Suprapubic skin (tissue), 4 donors: ENCODE measurements around the gene OR2AE1. TPM values are rescaled to one million over a fixed set of nuclear protein-coding genes. Genes with fewer than 3 reads are reported as not detected.
"Not testable (repeated sequence)": the region's sequence is repeated elsewhere in the genome, so short reads cannot be mapped to it uniquely, and the experiment has no call there.

Experiments
- DNase-seq, 2 donors: peaks; one replicate each; pipeline ENCODE4 v3.0.0-alpha.2; 2019; ENCODE audit warnings: low spot score in 2 of 2
- H3K27ac ChIP-seq: fragments of 200-600 bp; sonication (generic); one replicate; pipeline ENCODE4 v1.5.1; 2019
- H3K27me3 ChIP-seq: fragments of 200-600 bp; sonication (generic); one replicate; pipeline ENCODE4 v1.5.1; 2019
- H3K36me3 ChIP-seq: fragments of 200-600 bp; sonication (generic); one replicate; pipeline ENCODE4 v1.5.1; 2019
- H3K4me1 ChIP-seq: fragments of 200-600 bp; sonication (generic); one replicate; pipeline ENCODE4 v1.5.1; 2019
- H3K4me3 ChIP-seq: fragments of 200-600 bp; sonication (generic); one replicate; pipeline ENCODE4 v1.5.1; 2019; ENCODE audit warnings: mild to moderate bottlenecking
- H3K9me3 ChIP-seq: fragments of 200-600 bp; sonication (generic); one replicate; pipeline ENCODE4 v1.5.1; 2019
- CTCF ChIP-seq, 2 donors: fragments of 200-600 bp in 1 of 2; fragments of 450-650 bp in 1 of 2; sonication (generic) in 1 of 2; IDR thresholded peaks; one replicate each; pipeline ENCODE4 v1.5.1; 2016 to 2019; ENCODE audit warnings: antibody characterized with exemption in 2 of 2, mild to moderate bottlenecking in 1 of 2, moderate library complexity in 1 of 2
- EP300 ChIP-seq: sonication (generic); formaldehyde crosslinking; IDR thresholded peaks from one replicate; pipeline ENCODE4 v1.6.1; 2017; ENCODE audit warnings: antibody characterized with exemption
- POLR2A ChIP-seq, 2 donors: fragments of 450-650 bp; IDR thresholded peaks; one replicate each; pipeline ENCODE4 v1.6.1; 2017; ENCODE audit warnings: antibody characterized with exemption in 2 of 2, mild to moderate bottlenecking in 2 of 2, moderate library complexity in 2 of 2
- POLR2AphosphoS5 ChIP-seq, 3 donors: sonication (generic); formaldehyde crosslinking; IDR thresholded peaks; one replicate each; pipeline ENCODE4 v1.6.1; 2017; ENCODE audit warnings: antibody characterized with exemption in 3 of 3
- WGBS: methylation state at CpG from one replicate; pipeline ENCODE4 v1.1.5; 2018; 5-methylcytosine and 5-hydroxymethylcytosine counted together
- total RNA-seq, 4 donors: library from RNA; depleted of rRNA; stranded (reverse); fragments of >200 nt; gene quantifications; one replicate each; pipeline ENCODE4 v1.1.0, GENCODE V29; 2016

OR2AE1 gene
- total RNA-seq, 4 donors from 2014 or later: 1.5 TPM; not detected in 3

- WGBS: 78% methylated on average over 2 of the region's 2 CpGs
- H3K27ac ChIP-seq: no peak overlapping the region
- no peaks in the 10 kb centered on the region for H3K27me3 ChIP-seq
These were observed 21.2 kb upstream of the OR2AE1 start for GRCh38 chr7:99898023-99898357.

GRCh38 chr7:99897322-99898022 lies 20.6 kb upstream of the OR2AE1 start:
- Histone ChIP-seq H3K27ac (no peak overlapping the region), H3K36me3 (peaks cover 40% of the 10 kb centered on the region), H3K9me3 (no peaks in the 10 kb centered on the region), H3K4me3 (no peak overlapping the region), H3K27me3 (no peaks in the 10 kb centered on the region), H3K4me1 (peaks cover 4% of the 10 kb centered on the region)
- DNase-seq: no peak
- WGBS: 82% methylated on average over 6 of the region's 6 CpGs
- TF ChIP-seq CTCF (IDR thresholded peaks at IDR 0.05) (no peak), POLR2AphosphoS5 (IDR thresholded peaks at IDR 0.05) (no peak), POLR2A (IDR thresholded peaks at IDR 0.05) (no peak), EP300 (no peak)

More at GRCh38 chr7:99898023-99898357, 21.2 kb upstream of the OR2AE1 start:
- H3K4me3 ChIP-seq: no peak overlapping the region
- TF ChIP-seq CTCF (IDR thresholded peaks at IDR 0.05) (no peak), POLR2A (IDR thresholded peaks at IDR 0.05) (no peak), POLR2AphosphoS5 (IDR thresholded peaks at IDR 0.05) (no peak), EP300 (no peak)
- no peaks in the 10 kb centered on the region for H3K9me3 ChIP-seq
- peaks cover 41% of the 10 kb centered on the region for H3K36me3 ChIP-seq
- DNase-seq: no peak
- peaks cover 4% of the 10 kb centered on the region for H3K4me1 ChIP-seq

GRCh38 chr7:99894738-99895137 lies 17.9 kb upstream of the OR2AE1 start:
- Histone ChIP-seq H3K9me3 (no peaks in the 10 kb centered on the region), H3K36me3 (peaks cover 37% of the 10 kb centered on the region), H3K4me3 (no peak overlapping the region), H3K27ac (no peak overlapping the region), H3K4me1 (peaks cover 4% of the 10 kb centered on the region), H3K27me3 (no peaks in the 10 kb centered on the region)
- no peak for DNase-seq
- no peak for TF ChIP-seq EP300
- no peak for TF ChIP-seq CTCF (IDR thresholded peaks at IDR 0.05)
- no peak for TF ChIP-seq POLR2A (IDR thresholded peaks at IDR 0.05)
- TF ChIP-seq POLR2AphosphoS5 (IDR thresholded peaks at IDR 0.05): no peak

- no peaks in the 10 kb centered on the region for H3K9me3 ChIP-seq
- no peak for DNase-seq
- H3K36me3 ChIP-seq: peaks cover 34% of the 10 kb centered on the region
- TF ChIP-seq EP300 (no peak), CTCF (IDR thresholded peaks at IDR 0.05) (no peak), POLR2A (IDR thresholded peaks at IDR 0.05) (no peak), POLR2AphosphoS5 (IDR thresholded peaks at IDR 0.05) (no peak)
- WGBS: 92% methylated on average over 5 of the region's 5 CpGs
- no peak overlapping the region for H3K27ac ChIP-seq
- H3K4me3 ChIP-seq: no peak overlapping the region
- H3K4me1 ChIP-seq: no peaks in the 10 kb centered on the region
- no peaks in the 10 kb centered on the region for H3K27me3 ChIP-seq
These were observed 16.4 kb upstream of the OR2AE1 start for GRCh38 chr7:99893280-99893679.

- peaks cover 34% of the 10 kb centered on the region for H3K36me3 ChIP-seq
- not testable (repeated sequence) for H3K4me1 ChIP-seq, H3K27me3 ChIP-seq, DNase-seq, H3K9me3 ChIP-seq, H3K4me3 ChIP-seq, H3K27ac ChIP-seq
- 94% methylated on average over 2 of the region's 2 CpGs for WGBS
These were observed 13.5 kb upstream of the OR2AE1 start for GRCh38 chr7:99890348-99890747.

DNA sequence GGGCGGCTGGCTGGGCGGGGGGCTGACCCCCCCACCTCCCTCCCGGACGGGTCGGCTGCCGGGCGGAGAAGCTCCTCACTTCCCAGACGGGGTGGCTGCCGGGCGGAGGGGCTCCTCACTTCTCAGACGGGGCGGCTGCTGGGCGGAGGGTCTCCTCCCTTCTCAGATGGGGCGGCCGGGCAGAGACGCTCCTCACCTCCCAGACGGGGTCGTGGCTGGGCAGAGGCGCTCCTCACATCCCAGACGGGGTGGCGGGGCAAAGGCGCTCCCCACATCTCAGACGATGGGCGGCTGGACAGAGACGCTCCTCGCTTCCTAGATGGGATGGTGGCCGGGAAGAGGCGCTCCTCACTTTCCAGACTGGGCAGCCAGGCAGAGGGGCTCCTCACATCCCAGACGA lies 11.5 kb upstream of the OR2AE1 start:
- not testable (repeated sequence) for DNase-seq, H3K4me3 ChIP-seq, H3K4me1 ChIP-seq, H3K9me3 ChIP-seq, H3K27ac ChIP-seq, H3K27me3 ChIP-seq
- peaks cover 34% of the 10 kb centered on the region for H3K36me3 ChIP-seq
- 98% methylated on average over 7 of the region's 29 CpGs for WGBS
